HS-5 (cell line): ENCODE data around the gene HES7.
"Not testable (repeated sequence)": the region's sequence is repeated elsewhere in the genome, so short reads cannot be mapped to it uniquely, and the experiment has no call there.

ENCODE experiments used
- DNase-seq: peaks from one replicate; pipeline ENCODE4 v3.0.0-alpha.2; 2012; ENCODE audit warnings: low read depth

HES7 gene

GRCh38 chr17:8123695-8124349 lies at the start of gene HES7:
HES7 (minus strand) TSS chr17:8124106; CDS start chr17:8124084, 22 bp downstream.
- DNase-seq: no peak

- DNase-seq: peak; percentile 97
Measured at GRCh38 chr17:8173056-8173870, 49.4 kb upstream of the HES7 start.

DNA sequence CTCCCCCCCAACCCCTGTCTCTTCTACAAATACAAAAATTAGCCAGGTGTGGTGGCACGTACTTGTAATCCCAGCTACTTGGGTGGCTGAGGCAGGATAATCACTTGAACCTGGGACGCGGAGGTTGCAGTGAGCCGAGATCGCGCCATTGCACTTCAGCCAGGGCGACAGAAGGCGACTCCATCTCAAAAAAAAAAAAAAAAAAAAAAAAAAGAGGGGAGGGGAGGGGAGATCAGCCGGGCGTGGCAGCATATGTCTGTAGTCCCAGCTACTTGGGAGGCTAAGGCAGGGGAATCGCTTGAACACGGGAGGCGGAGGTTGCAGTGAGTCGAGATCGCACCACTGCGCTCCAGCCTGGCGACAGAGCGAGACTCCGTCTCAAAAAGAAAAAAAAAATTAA lies 46.3 kb upstream of the HES7 start:
- not testable (repeated sequence) for DNase-seq

GRCh38 chr17:8167526-8167925 lies 43.6 kb upstream of the HES7 start:
- DNase-seq: no peak

DNA sequence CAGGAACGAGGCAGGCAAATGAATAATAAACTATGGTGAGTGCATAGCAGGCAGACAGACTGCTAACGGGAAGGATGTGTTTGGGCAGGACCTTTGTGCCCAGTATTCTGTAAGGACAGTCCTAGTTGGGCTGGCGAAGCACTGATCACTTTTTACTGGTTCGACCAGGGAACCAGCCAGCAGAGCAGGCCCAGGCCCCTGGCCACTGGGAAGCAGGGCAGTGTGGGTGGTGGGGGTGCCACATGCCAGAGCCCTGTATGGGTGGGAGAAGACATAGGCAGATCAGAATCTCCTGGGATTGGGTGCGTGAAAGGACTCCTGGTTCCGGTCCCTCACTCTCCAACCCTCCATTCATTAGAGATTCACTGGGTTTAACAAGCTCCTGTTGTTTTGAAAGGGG lies 42.8 kb upstream of the HES7 start:
- DNase-seq: no peak

DNA sequence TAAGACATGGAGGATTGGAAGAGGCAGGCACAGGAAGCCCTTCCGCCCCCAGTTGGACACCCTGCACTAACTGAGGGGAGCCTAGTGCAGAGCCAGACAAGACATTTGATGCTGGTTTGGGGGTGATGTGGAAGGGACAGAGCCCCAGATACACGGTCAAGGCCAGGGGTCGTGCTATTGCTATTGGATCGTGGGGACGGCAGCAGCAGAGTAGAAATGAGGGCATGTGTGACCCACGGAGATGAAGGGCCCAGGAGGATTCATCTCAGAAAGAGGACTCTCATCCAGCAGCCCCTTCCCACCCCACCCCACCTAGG lies 40.9 kb upstream of the HES7 start:
- DNase-seq: no peak

- no peak for DNase-seq
Measured at GRCh38 chr17:8163978-8164814, 40.3 kb upstream of the HES7 start.

DNA sequence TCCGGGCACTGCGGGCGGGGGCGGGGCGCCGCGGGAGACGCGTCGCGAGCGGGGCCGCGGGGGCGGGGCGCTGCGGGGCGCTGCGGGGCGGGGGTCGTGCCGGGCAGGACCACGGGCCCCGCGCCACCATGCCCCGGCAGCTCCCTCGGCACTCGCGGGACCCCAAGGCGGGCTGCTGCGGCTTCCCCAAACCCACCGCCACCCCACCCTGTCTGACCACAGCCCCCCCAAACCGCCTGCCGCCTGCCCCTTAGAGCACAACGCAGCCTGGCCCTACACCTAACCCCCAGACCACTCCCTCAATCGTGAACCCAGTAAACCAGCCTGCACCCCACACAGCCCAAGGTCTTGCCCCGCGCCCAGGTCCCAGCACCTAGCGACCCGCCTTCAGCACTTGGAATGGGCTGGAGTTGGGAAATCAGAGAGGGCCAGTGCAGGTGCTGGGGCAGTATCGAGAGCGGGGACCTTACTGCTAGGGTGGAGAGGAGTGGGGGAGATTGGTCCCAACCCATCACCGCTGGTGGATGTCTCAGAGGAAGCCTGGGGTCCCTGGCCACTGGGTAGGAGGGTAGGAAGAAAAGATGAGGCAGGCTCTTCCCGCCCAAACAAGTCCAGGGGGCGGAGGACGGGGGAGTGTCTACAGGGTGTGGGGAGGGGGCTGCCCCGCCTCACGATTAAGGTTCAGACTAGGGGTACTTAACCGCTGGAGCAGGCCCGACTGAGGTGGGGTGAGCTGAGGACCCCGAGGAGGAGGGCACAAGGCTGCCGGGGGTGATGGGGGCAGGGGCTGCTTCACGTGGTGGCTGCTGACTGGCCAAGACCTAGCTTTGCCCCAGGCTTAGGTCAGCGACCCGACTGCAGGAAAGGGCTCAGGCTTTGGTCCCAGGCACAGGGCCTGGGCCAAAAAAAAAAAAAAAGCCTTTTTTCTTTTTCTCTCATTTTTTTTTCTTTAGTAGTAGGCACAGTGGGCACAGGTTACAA lies 39.4 kb upstream of the HES7 start:
- DNase-seq: no peak

- no peak for DNase-seq
Measured at GRCh38 chr17:8162233-8162996, 38.5 kb upstream of the HES7 start, which contains the start of gene VAMP2. VAMP2 (minus strand) TSS chr17:8162948; CDS start chr17:8162879, 69 bp downstream.

DNA sequence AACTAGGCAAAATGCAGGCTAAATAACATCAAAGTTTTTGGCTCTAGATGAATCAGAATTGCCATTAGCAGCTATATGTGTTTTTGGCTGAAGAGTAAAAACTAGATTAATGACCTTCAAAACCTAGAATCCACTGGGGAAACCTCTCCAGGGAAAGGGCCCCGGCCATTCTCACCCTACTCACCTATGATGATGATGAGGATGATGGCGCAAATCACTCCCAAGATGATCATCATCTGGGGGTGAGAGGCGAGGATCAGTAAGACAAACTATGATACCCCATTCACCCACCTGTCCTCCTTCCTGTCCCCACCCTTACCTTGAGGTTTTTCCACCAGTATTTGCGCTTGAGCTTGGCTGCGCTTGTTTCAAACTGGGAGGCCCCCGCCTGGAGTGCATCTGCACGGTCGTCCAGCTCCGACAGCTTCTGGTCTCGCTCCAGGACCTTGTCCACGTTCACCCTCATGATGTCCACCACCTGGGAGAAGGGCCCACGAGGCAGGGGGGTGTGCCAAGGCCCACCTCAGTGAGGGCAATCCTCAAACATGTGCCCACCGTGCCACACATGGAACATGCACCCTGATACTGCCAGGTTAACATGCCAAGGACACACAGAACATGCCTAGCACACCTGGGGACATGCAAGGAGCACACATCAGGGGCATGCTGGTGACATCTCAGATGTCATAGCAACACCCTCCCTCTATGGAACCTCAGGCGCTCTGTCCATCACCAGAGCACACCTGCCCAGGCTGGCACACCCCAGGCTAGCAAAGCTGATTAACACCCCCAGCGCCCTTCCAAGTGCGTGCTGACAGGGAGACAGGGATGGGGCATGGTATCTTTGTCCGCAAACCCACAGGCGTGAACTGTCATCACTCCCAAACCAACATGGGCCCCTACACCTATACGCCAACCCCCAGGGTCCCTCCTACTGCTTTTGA lies 37.7 kb upstream of the HES7 start:
- DNase-seq: no peak

GRCh38 chr17:8160741-8161221 lies 36.9 kb upstream of the HES7 start:
- no peak for DNase-seq

- DNase-seq: no peak
Measured at GRCh38 chr17:8160224-8160577, 36.3 kb upstream of the HES7 start.

DNA sequence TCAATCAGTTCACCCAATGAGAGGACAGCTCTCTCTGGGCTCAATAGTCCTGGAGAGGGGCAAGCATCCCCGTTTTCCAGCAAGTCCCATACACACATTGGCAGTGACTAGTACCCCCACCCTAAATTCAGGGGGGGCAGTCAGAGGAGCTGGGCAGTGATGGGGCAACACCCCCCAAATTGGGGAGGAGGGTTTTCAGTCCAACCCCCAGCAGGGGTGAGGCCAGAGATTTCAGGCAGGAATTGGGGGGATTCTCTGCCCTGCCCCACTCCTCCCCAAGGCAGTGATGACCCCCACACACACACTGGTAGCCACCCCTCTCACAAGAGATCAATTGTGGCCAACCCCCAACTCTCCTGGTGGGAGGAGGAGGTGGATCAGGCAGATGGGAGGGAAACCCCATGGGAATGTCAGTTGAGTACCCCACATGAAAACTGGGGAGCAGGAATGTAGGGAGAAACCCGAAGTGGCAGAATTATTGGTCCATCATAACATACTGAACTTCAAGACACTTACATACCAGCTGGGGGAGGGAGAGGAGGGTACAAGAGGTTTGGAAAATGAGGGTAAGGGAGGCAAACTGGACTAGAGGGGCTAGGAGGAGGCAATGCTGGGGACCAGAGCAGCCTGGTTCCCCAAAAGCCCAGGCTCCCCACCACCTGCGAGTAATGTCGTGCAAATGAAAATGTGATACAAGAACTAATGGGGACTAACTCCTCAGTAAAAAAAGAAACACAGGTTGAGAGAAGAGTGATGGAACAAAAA lies 35.7 kb upstream of the HES7 start:
- DNase-seq: no peak

GRCh38 chr17:8159032-8159400 lies 35.1 kb upstream of the HES7 start:
- no peak for DNase-seq

DNA sequence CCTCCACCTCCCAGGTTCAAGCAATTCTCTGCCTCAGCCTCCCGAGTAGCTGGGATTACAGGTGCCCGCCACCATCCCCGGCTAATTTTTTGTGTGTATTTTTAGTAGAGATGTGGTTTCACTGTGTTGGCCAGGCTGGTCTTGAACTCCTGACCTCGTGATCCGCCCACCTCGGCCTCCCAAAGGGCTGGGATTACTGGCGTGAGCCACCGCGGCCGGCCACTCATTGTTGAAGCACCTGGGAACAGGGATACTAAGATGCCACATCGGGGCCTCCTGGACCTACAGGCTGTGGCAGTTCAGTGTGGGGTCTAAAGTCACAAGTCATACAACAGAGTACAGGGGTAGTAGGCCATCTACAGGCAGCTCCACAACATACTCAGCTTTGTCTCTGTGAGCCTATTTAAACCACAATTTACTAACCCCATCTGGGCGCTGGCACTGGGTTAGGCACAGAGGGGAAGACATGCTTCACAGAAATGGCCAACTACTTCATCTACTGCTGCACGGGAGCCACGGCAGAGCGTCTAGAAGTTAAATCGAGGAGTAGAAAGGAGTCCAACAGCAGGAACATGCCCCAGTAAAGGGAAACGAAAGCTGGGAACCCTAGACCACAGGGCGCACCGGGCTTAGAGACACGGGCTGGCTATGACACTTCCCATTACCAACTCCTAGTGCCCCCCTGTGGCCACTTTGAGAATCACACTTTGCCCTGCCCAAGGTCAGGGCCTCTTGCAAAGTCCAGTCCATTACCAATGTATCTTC lies 34.5 kb upstream of the HES7 start:
- no peak for DNase-seq

GRCh38 chr17:8156246-8156992 lies 32.5 kb upstream of the HES7 start:
- peak; percentile 100 for DNase-seq

DNA sequence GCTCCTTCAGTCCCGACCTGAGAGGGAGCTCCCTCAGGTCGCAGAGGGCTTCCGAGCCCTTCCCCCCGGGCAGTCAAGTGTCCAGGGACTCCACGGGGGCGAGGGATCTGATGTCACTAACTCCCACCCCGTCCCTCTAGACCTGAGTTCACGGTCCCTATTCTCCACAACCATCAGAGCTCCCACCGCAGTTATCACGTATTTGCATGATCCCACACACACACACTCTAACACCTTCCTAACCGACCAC lies 32.0 kb upstream of the HES7 start:
- no peak for DNase-seq
